HepG2 (cell line): ENCODE data around the gene TMEM79. TPM values are rescaled to one million over a fixed set of nuclear protein-coding genes. Genes with fewer than 3 reads are reported as not detected.

ENCODE experiments used
- GPN1 ChIP-seq: sonication (generic); formaldehyde crosslinking; IDR thresholded peaks from 2 replicates; pipeline ENCODE4 v1.5.1; 2020; ENCODE audit warnings: missing genetic modification reagents, borderline replicate concordance
- HDAC6 ChIP-seq: fragments of 200-600 bp; sonication (generic); IDR thresholded peaks from 2 replicates; pipeline ENCODE4 v1.7.0; 2017; ENCODE audit warnings: mild to moderate bottlenecking, antibody characterized with exemption, low read length, low read depth
- RELA ChIP-seq: sonication (generic); formaldehyde crosslinking; IDR thresholded peaks from 2 replicates; pipeline ENCODE4 v1.4.0; 2020; ENCODE audit warnings: missing genetic modification reagents
- SP1 ChIP-seq, 2 experiments: fragments of 450-650 bp in 1 of 2; sonication (generic) in 1 of 2; formaldehyde crosslinking in 1 of 2; IDR thresholded peaks; 2 replicates each; pipeline versions ENCODE4 v1.4.0 to v1.6.1; 2016 to 2020; ENCODE audit warnings: missing genetic modification reagents in 1 of 2
- SP5 ChIP-seq: IDR thresholded peaks from 2 replicates; pipeline ENCODE4 v1.6.1; 2016; ENCODE audit warnings: low read depth, borderline replicate concordance
- THAP7 ChIP-seq: sonication (generic); formaldehyde crosslinking; IDR thresholded peaks from 2 replicates; pipeline ENCODE4 v1.8.1; 2023; ENCODE audit warnings: mild to moderate bottlenecking, missing genetic modification reagents
- ZBTB49 ChIP-seq: sonication (generic); formaldehyde crosslinking; IDR thresholded peaks from 2 replicates; pipeline ENCODE4 v1.4.0; 2020; ENCODE audit warnings: missing genetic modification reagents, borderline replicate concordance
- ZFP91 ChIP-seq: sonication (generic); formaldehyde crosslinking; IDR thresholded peaks from 2 replicates; pipeline ENCODE4 v1.9.0; 2022; ENCODE audit warnings: missing genetic modification reagents, mild to moderate bottlenecking, borderline replicate concordance
- ZNF235 ChIP-seq: sonication (generic); formaldehyde crosslinking; IDR thresholded peaks from 2 replicates; pipeline ENCODE4 v1.8.1; 2023; ENCODE audit warnings: mild to moderate bottlenecking, missing genetic modification reagents, borderline replicate concordance
- ZNF790 ChIP-seq: sonication (generic); formaldehyde crosslinking; IDR thresholded peaks from 2 replicates; pipeline ENCODE4 v1.8.0; 2022; ENCODE audit warnings: missing genetic modification reagents, mild to moderate bottlenecking, borderline replicate concordance
- ZNF883 ChIP-seq: sonication (generic); formaldehyde crosslinking; IDR thresholded peaks from 2 replicates; pipeline ENCODE4 v1.5.1; 2020; ENCODE audit warnings: mild to moderate bottlenecking, missing genetic modification reagents; ENCODE audit errors: not compliant biosample characterization
- polyA plus RNA-seq, 8 experiments: library from polyadenylated mRNA; depleted of rRNA in 3 of 8; stranded (reverse) in 7 of 8; unstranded in 1 of 8; fragments of >200 nt; fragmentation: Illumina TruSeq in 4 of 8; extraction: Trizol in 4 of 8; gene quantifications; 2 replicates each; pipeline versions ENCODE4 v1.2.1 to v1.2.3, GENCODE V29; 2011 to 2016; ENCODE audit warnings: low read depth in 4 of 8, missing spikeins in 1 of 8, mixed read lengths in 1 of 8; ENCODE audit not compliant: insufficient read depth in 1 of 8
- total RNA-seq, 5 experiments: library from RNA; depleted of rRNA; stranded (reverse); fragments of >200 nt; fragmentation: Illumina TruSeq; extraction: Trizol; gene quantifications; 2 replicates each; pipeline ENCODE4 v1.2.3, GENCODE V29; 2016; ENCODE audit warnings: low read depth in 1 of 5
- TF ChIP-seq, protein P1 (sequence below): sonication (generic); formaldehyde crosslinking; IDR thresholded peaks from 2 replicates; pipeline ENCODE4 v1.5.1; 2020; ENCODE audit warnings: missing genetic modification reagents, mild to moderate bottlenecking, borderline replicate concordance
- TF ChIP-seq, protein P2 (sequence below): IDR thresholded peaks from 2 replicates; pipeline ENCODE4 v1.6.1; 2018; ENCODE audit warnings: missing genetic modification reagents, mild to moderate bottlenecking, missing compliant biosample characterization
- TF ChIP-seq, protein P3 (sequence below), 2 experiments: sonication (generic) in 1 of 2; formaldehyde crosslinking in 1 of 2; IDR thresholded peaks; 2 replicates each; pipeline versions ENCODE4 v1.4.0 to v1.6.1; 2016 to 2020; ENCODE audit warnings: borderline replicate concordance in 1 of 2, low read depth in 1 of 2, mild to moderate bottlenecking in 1 of 2, missing genetic modification reagents in 1 of 2

TMEM79 gene
- total and polyA plus RNA-seq, 2 of the 13 experiments (the other 11 are each of a cell fraction or from before 2014, with no cell fraction given) = 1.2 to 1.9 TPM

GRCh38 chr1:156338180-156338976, 54.3 kb downstream of the TMEM79 start, which contains the start of the genes CCT3 and TSACC (continued):
- TF ChIP-seq, protein P1, sequence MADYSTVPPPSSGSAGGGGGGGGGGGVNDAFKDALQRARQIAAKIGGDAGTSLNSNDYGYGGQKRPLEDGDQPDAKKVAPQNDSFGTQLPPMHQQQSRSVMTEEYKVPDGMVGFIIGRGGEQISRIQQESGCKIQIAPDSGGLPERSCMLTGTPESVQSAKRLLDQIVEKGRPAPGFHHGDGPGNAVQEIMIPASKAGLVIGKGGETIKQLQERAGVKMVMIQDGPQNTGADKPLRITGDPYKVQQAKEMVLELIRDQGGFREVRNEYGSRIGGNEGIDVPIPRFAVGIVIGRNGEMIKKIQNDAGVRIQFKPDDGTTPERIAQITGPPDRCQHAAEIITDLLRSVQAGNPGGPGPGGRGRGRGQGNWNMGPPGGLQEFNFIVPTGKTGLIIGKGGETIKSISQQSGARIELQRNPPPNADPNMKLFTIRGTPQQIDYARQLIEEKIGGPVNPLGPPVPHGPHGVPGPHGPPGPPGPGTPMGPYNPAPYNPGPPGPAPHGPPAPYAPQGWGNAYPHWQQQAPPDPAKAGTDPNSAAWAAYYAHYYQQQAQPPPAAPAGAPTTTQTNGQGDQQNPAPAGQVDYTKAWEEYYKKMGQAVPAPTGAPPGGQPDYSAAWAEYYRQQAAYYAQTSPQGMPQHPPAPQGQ (CRISPR knock-in tag) = no peak
- TF ChIP-seq SP1 (IDR thresholded peaks at IDR 0.05) = no peak
- peak; percentile 66; the same call in 1 of the 2 replicates for TF ChIP-seq SP1 (CRISPR knock-in tag; IDR thresholded peaks at IDR 0.05)
- no peak for TF ChIP-seq ZNF235 (CRISPR knock-in tag)
- no peak for TF ChIP-seq THAP7 (CRISPR knock-in tag)
- no peak for TF ChIP-seq ZBTB49 (CRISPR knock-in tag)
- TF ChIP-seq GPN1 = no peak
- TF ChIP-seq ZFP91 (CRISPR knock-in tag) = peak; percentile 68; the same call in 1 of the 2 replicates
- no peak for TF ChIP-seq SP5
- no peak for TF ChIP-seq RELA (CRISPR knock-in tag)
- TF ChIP-seq ZNF790 (CRISPR knock-in tag) = peak; percentile 79; the same call in 1 of the 2 replicates
- no peak for TF ChIP-seq HDAC6
- TF ChIP-seq, protein P2, sequence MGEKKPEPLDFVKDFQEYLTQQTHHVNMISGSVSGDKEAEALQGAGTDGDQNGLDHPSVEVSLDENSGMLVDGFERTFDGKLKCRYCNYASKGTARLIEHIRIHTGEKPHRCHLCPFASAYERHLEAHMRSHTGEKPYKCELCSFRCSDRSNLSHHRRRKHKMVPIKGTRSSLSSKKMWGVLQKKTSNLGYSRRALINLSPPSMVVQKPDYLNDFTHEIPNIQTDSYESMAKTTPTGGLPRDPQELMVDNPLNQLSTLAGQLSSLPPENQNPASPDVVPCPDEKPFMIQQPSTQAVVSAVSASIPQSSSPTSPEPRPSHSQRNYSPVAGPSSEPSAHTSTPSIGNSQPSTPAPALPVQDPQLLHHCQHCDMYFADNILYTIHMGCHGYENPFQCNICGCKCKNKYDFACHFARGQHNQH (CRISPR knock-in tag) = no peak
- TF ChIP-seq ZNF883 (CRISPR knock-in tag) = peak; percentile 50
- TF ChIP-seq, protein P3, sequence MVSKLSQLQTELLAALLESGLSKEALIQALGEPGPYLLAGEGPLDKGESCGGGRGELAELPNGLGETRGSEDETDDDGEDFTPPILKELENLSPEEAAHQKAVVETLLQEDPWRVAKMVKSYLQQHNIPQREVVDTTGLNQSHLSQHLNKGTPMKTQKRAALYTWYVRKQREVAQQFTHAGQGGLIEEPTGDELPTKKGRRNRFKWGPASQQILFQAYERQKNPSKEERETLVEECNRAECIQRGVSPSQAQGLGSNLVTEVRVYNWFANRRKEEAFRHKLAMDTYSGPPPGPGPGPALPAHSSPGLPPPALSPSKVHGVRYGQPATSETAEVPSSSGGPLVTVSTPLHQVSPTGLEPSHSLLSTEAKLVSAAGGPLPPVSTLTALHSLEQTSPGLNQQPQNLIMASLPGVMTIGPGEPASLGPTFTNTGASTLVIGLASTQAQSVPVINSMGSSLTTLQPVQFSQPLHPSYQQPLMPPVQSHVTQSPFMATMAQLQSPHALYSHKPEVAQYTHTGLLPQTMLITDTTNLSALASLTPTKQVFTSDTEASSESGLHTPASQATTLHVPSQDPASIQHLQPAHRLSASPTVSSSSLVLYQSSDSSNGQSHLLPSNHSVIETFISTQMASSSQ (IDR thresholded peaks at IDR 0.05; ENCODE audit: low read depth) = no peak
- TF ChIP-seq, protein P3 (CRISPR knock-in tag; IDR thresholded peaks at IDR 0.05; ENCODE audit: borderline replicate concordance) = peak; percentile 42; the same call in 1 of the 2 replicates
